Kasumi-1 (cell line): ENCODE data around the gene TSPAN31.

Experiments used
- DNase-seq, 2 experiments: peaks; one replicate each; lab custom pipeline; 2025; lab: John Stamatoyannopoulos, UW

TSPAN31 gene

GRCh38 chr12:57752668-57753000, 7.8 kb downstream of the TSPAN31 start:
- no peak for DNase-seq

- no peak for DNase-seq
These were observed 9.0 kb downstream of the TSPAN31 start for GRCh38 chr12:57753756-57754337.

GRCh38 chr12:57754411-57755193, 9.8 kb downstream of the TSPAN31 start, which contains the start of gene MARCHF9:
MARCHF9 (plus strand) TSS chr12:57755103; CDS start chr12:57755529, 426 bp downstream.
- peak in 1 of 2 experiments; percentile 9 for DNase-seq

GRCh38 chr12:57755194-57755453, 10.3 kb downstream of the TSPAN31 start:
- DNase-seq = no peak

GRCh38 chr12:57755454-57756372, 10.9 kb downstream of the TSPAN31 start:
- no peak for DNase-seq

GRCh38 chr12:57756406-57757341, 11.8 kb downstream of the TSPAN31 start:
- DNase-seq = peak; percentile 65 to 75

DNA sequence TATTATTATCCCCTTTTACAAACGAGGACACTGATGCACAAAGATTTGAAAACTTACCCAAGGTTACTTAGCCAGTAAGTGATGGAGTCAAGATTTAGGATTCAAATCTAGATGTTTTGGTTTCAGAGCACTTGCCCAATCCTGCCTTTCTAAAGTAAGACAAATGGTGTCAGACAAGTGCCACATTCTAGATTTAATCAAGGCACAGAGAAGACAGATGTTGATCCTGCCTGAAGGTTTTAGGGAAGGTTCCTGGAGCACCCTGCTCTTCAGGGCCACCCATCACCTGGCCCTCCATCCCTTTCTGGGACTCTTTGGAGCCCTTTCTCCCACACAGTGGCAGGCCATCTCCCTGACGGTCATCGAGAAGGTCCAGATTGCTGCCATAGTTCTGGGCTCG, 12.9 kb downstream of the TSPAN31 start:
- DNase-seq = no peak

GRCh38 chr12:57758552-57759359, 13.9 kb downstream of the TSPAN31 start:
- no peak for DNase-seq

- peak; percentile 41 to 58 for DNase-seq
These were observed 14.6 kb downstream of the TSPAN31 start for GRCh38 chr12:57759360-57759980.

GRCh38 chr12:57760347-57760982, 15.6 kb downstream of the TSPAN31 start:
- DNase-seq = no peak

- DNase-seq = no peak
These were observed 16.7 kb downstream of the TSPAN31 start for GRCh38 chr12:57761391-57761998.

- no peak for DNase-seq
These were observed 17.6 kb downstream of the TSPAN31 start for GRCh38 chr12:57762463-57762862.

- DNase-seq = no peak
These were observed 19.2 kb downstream of the TSPAN31 start for GRCh38 chr12:57763881-57764661.

- DNase-seq = no peak
These were observed 19.8 kb downstream of the TSPAN31 start for GRCh38 chr12:57764662-57765002.

GRCh38 chr12:57765003-57765697, 20.3 kb downstream of the TSPAN31 start:
- DNase-seq = peak; percentile 55 to 59

GRCh38 chr12:57765698-57766463, 21.0 kb downstream of the TSPAN31 start:
- peak in 1 of 2 experiments; percentile 32 for DNase-seq
